GM23248 (cell line): ENCODE data around the gene RPS6KA3.

ENCODE experiments used
- EZH2 ChIP-seq: fragments of 200-600 bp; sonication (generic); IDR thresholded peaks from 2 replicates; pipeline ENCODE4 v1.6.1; 2018; ENCODE audit warnings: antibody characterized with exemption, mild to moderate bottlenecking; ENCODE audit not compliant: insufficient read depth, poor library complexity, severe bottlenecking
- EZH2phosphoT487 ChIP-seq: fragments of 200-600 bp; sonication (generic); IDR thresholded peaks from 2 replicates; pipeline ENCODE4 v1.6.1; 2018; ENCODE audit warnings: antibody characterized with exemption, moderate library complexity, mild to moderate bottlenecking, low read depth; ENCODE audit not compliant: insufficient read depth

- TF ChIP-seq EZH2phosphoT487, result no peak
- TF ChIP-seq EZH2, result no peak
These were observed 14.1 kb downstream of the RPS6KA3 start for GRCh38 chrX:20252381-20253231.
